ENCODE results near the gene DYSF.

Gene DYSF

GRCh38 chr2:71711133-71711855 lies 257.9 kb downstream of the DYSF start:
- DNase-seq (ENCODE audit: low read depth): peak; percentile 8

- DNase-seq (ENCODE audit: low read depth): no peak
Measured at GRCh38 chr2:71712158-71712818, 258.9 kb downstream of the DYSF start.

- DNase-seq (ENCODE audit: low read depth): peak; percentile 9
Measured at GRCh38 chr2:71713581-71714580, 260.5 kb downstream of the DYSF start.

GRCh38 chr2:71714601-71715240 lies 261.4 kb downstream of the DYSF start:
- DNase-seq (ENCODE audit: low read depth): no peak

- no peak for DNase-seq (ENCODE audit: low read depth)
Measured at GRCh38 chr2:71715241-71715750, 261.9 kb downstream of the DYSF start.

GRCh38 chr2:71715951-71716696 lies 262.8 kb downstream of the DYSF start:
- DNase-seq (ENCODE audit: low read depth): no peak

- peak; percentile 69 for DNase-seq (ENCODE audit: low read depth)
Measured at GRCh38 chr2:71716697-71717624, 263.6 kb downstream of the DYSF start.

GRCh38 chr2:71718686-71719085 lies 265.3 kb downstream of the DYSF start:
- DNase-seq (ENCODE audit: low read depth): no peak

GRCh38 chr2:71719520-71720282 lies 266.3 kb downstream of the DYSF start:
- no peak for DNase-seq (ENCODE audit: low read depth)

GRCh38 chr2:71720283-71720560 lies 266.9 kb downstream of the DYSF start:
- no peak for DNase-seq (ENCODE audit: low read depth)

- no peak for DNase-seq (ENCODE audit: low read depth)
Measured at GRCh38 chr2:71720596-71721361, 267.4 kb downstream of the DYSF start.

GRCh38 chr2:71721362-71721665 lies 268.0 kb downstream of the DYSF start:
- no peak for DNase-seq (ENCODE audit: low read depth)

GRCh38 chr2:71721669-71722068 lies 268.3 kb downstream of the DYSF start:
- no peak for DNase-seq (ENCODE audit: low read depth)

- no peak for DNase-seq (ENCODE audit: low read depth)
Measured at GRCh38 chr2:71722286-71722685, 268.9 kb downstream of the DYSF start.

GRCh38 chr2:71724793-71725192 lies 271.4 kb downstream of the DYSF start:
- no peak for DNase-seq (ENCODE audit: low read depth)

- no peak for DNase-seq (ENCODE audit: low read depth)
Measured at GRCh38 chr2:71725836-71726235, 272.5 kb downstream of the DYSF start.

- DNase-seq (ENCODE audit: low read depth): no peak
Measured at GRCh38 chr2:71727562-71727961, 274.2 kb downstream of the DYSF start.

GRCh38 chr2:71728036-71728435 lies 274.7 kb downstream of the DYSF start:
- DNase-seq (ENCODE audit: low read depth): no peak
